B cell (primary cell): ENCODE results near the gene SLC4A8.

Source experiments
- CTCF ChIP-seq: fragments of 200-600 bp; IDR thresholded peaks from one replicate; pipeline ENCODE4 v1.8.0; 2022; ENCODE audit warnings: antibody characterized with exemption, mild to moderate bottlenecking
- EZH2 ChIP-seq: IDR thresholded peaks from 2 replicates; pipeline ENCODE4 v1.6.1; 2012; ENCODE audit warnings: borderline replicate concordance, low read depth, mild to moderate bottlenecking, moderate library complexity, low read length; ENCODE audit not compliant: insufficient read depth, poor library complexity, severe bottlenecking

GRCh38 chr12:51388069-51388799 is 36.4 kb upstream of the SLC4A8 start:
- TF ChIP-seq EZH2 (no peak), CTCF (no peak)
